Activated T-helper 17 cell treated with anti-CD3 and anti-CD28 coated beads, Interleukin-2, amount 50 U/mL, for 72 hours (primary cell): ENCODE data around the gene USP34. TPM values are rescaled to one million over a fixed set of nuclear protein-coding genes. Genes with fewer than 3 reads are reported as not detected.
"Not testable (repeated sequence)": the region's sequence is repeated elsewhere in the genome, so short reads cannot be mapped to it uniquely, and the experiment has no call there.

Experiments used
- ATAC-seq: fragments of 150-1000 bp; cut with Tn5 transposase; replicated peaks from 2 replicates; pipeline ENCODE4 v1.10.0; 2021; ENCODE audit warnings: mild to moderate bottlenecking, moderate library complexity
- H3K27ac Mint-ChIP-seq: one replicate; pipeline ENCODE4 v1.8.0; 2022; ENCODE audit warnings: mixed read lengths
- H3K27me3 Mint-ChIP-seq: one replicate; pipeline ENCODE4 v1.8.0; 2022; ENCODE audit warnings: mixed read lengths
- H3K36me3 Mint-ChIP-seq: one replicate; pipeline ENCODE4 v1.8.0; 2022; ENCODE audit warnings: low read depth, mild to moderate bottlenecking, mixed read lengths
- H3K4me1 Mint-ChIP-seq: one replicate; pipeline ENCODE4 v1.8.0; 2022; ENCODE audit warnings: mixed read lengths
- H3K4me3 Mint-ChIP-seq: one replicate; pipeline ENCODE4 v1.8.0; 2022; ENCODE audit warnings: mild to moderate bottlenecking, mixed read lengths
- H3K9me3 Mint-ChIP-seq: one replicate; pipeline ENCODE4 v1.8.0; 2022; ENCODE audit warnings: mixed read lengths
- total RNA-seq, 2 donors: library from RNA; stranded (reverse); gene quantifications; one replicate each; pipeline ENCODE4 v1.2.3, GENCODE V29; 2022

Gene USP34
- total RNA-seq, 2 donors from 2014 or later, result 98.5 to 121 TPM

- ATAC-seq, result no peak
- no peaks in the 10 kb centered on the region for H3K9me3 Mint-ChIP-seq
- peaks cover 4% of the 10 kb centered on the region for H3K4me1 Mint-ChIP-seq
- no peak overlapping the region for H3K27ac Mint-ChIP-seq
- H3K36me3 Mint-ChIP-seq, result peaks cover 96% of the 10 kb centered on the region
- no peak overlapping the region for H3K4me3 Mint-ChIP-seq
- no peaks in the 10 kb centered on the region for H3K27me3 Mint-ChIP-seq
Measured at GRCh38 chr2:61229936-61230335, 241.0 kb downstream of the USP34 start.

- no peak for ATAC-seq
- Mint-ChIP-seq H3K9me3 (no peaks in the 10 kb centered on the region), H3K27me3 (no peaks in the 10 kb centered on the region), H3K4me3 (no peak overlapping the region), H3K27ac (no peak overlapping the region), H3K36me3 (peaks cover 92% of the 10 kb centered on the region), H3K4me1 (peaks cover 5% of the 10 kb centered on the region)
Measured at GRCh38 chr2:61222567-61222966, 248.3 kb downstream of the USP34 start.

- no peaks in the 10 kb centered on the region for H3K9me3 Mint-ChIP-seq
- ATAC-seq, result no peak
- peaks cover 89% of the 10 kb centered on the region for H3K36me3 Mint-ChIP-seq
- H3K27me3 Mint-ChIP-seq, result no peaks in the 10 kb centered on the region
- H3K4me3 Mint-ChIP-seq, result no peak overlapping the region
- no peak overlapping the region for H3K27ac Mint-ChIP-seq
- H3K4me1 Mint-ChIP-seq, result peaks cover 5% of the 10 kb centered on the region
Measured at GRCh38 chr2:61221819-61222218, 249.1 kb downstream of the USP34 start.

GRCh38 chr2:61220768-61221167, 250.1 kb downstream of the USP34 start:
- Mint-ChIP-seq H3K36me3 (peaks cover 86% of the 10 kb centered on the region), H3K27me3 (no peaks in the 10 kb centered on the region)

GRCh38 chr2:61218817-61219170, 252.1 kb downstream of the USP34 start:
- H3K27me3 Mint-ChIP-seq, result no peaks in the 10 kb centered on the region
- no peak for ATAC-seq
- no peaks in the 10 kb centered on the region for H3K9me3 Mint-ChIP-seq
- peak overlapping the region; percentile 14 for H3K27ac Mint-ChIP-seq
- peaks cover 81% of the 10 kb centered on the region for H3K36me3 Mint-ChIP-seq
- peaks cover 5% of the 10 kb centered on the region for H3K4me1 Mint-ChIP-seq
- no peak overlapping the region for H3K4me3 Mint-ChIP-seq

More at GRCh38 chr2:61220768-61221167, 250.1 kb downstream of the USP34 start:
- Mint-ChIP-seq H3K4me1 (peaks cover 5% of the 10 kb centered on the region), H3K9me3 (no peaks in the 10 kb centered on the region), H3K4me3 (no peak overlapping the region), H3K27ac (no peak overlapping the region)
- ATAC-seq, result no peak

- peaks cover 81% of the 10 kb centered on the region for H3K36me3 Mint-ChIP-seq
- no peaks in the 10 kb centered on the region for H3K9me3 Mint-ChIP-seq
- no peak overlapping the region for H3K4me3 Mint-ChIP-seq
- H3K27me3 Mint-ChIP-seq, result no peaks in the 10 kb centered on the region
- no peak for ATAC-seq
- H3K4me1 Mint-ChIP-seq, result peaks cover 5% of the 10 kb centered on the region
- H3K27ac Mint-ChIP-seq, result peak overlapping the region; percentile 14
Measured at GRCh38 chr2:61218076-61218816, 252.6 kb downstream of the USP34 start.

- Mint-ChIP-seq H3K27ac (no peak overlapping the region), H3K4me3 (no peak overlapping the region), H3K4me1 (peaks cover 5% of the 10 kb centered on the region), H3K9me3 (no peaks in the 10 kb centered on the region), H3K27me3 (no peaks in the 10 kb centered on the region), H3K36me3 (peaks cover 71% of the 10 kb centered on the region)
- no peak for ATAC-seq
Measured at GRCh38 chr2:61214171-61214570, 256.7 kb downstream of the USP34 start.

GRCh38 chr2:61210332-61210981, 260.4 kb downstream of the USP34 start:
- peaks cover 82% of the 10 kb centered on the region for H3K36me3 Mint-ChIP-seq

GRCh38 chr2:61205132-61205531, 265.8 kb downstream of the USP34 start:
- Mint-ChIP-seq H3K27ac (no peak overlapping the region), H3K4me1 (no peaks in the 10 kb centered on the region), H3K36me3 (peaks cover 86% of the 10 kb centered on the region), H3K9me3 (no peaks in the 10 kb centered on the region), H3K27me3 (no peaks in the 10 kb centered on the region), H3K4me3 (no peak overlapping the region)
- no peak for ATAC-seq

More at GRCh38 chr2:61210332-61210981, 260.4 kb downstream of the USP34 start:
- no peak for ATAC-seq
- Mint-ChIP-seq H3K27me3 (no peaks in the 10 kb centered on the region), H3K4me1 (no peaks in the 10 kb centered on the region), H3K9me3 (no peaks in the 10 kb centered on the region), H3K4me3 (no peak overlapping the region), H3K27ac (no peak overlapping the region)

GRCh38 chr2:61196671-61197070, 274.2 kb downstream of the USP34 start:
- no peaks in the 10 kb centered on the region for H3K27me3 Mint-ChIP-seq
- H3K4me3 Mint-ChIP-seq, result no peak overlapping the region
- no peak overlapping the region for H3K27ac Mint-ChIP-seq
- ATAC-seq, result no peak
- peaks cover 5% of the 10 kb centered on the region for H3K4me1 Mint-ChIP-seq
- H3K36me3 Mint-ChIP-seq, result peaks cover 58% of the 10 kb centered on the region
- no peaks in the 10 kb centered on the region for H3K9me3 Mint-ChIP-seq

GRCh38 chr2:61194646-61195045, 276.2 kb downstream of the USP34 start:
- not testable (repeated sequence) for H3K27me3 Mint-ChIP-seq, H3K27ac Mint-ChIP-seq, H3K4me3 Mint-ChIP-seq, H3K9me3 Mint-ChIP-seq, ATAC-seq, H3K4me1 Mint-ChIP-seq
- peaks cover 59% of the 10 kb centered on the region for H3K36me3 Mint-ChIP-seq

- no peak for ATAC-seq
- no peaks in the 10 kb centered on the region for H3K27me3 Mint-ChIP-seq
- H3K27ac Mint-ChIP-seq, result no peak overlapping the region
- peaks cover 59% of the 10 kb centered on the region for H3K36me3 Mint-ChIP-seq
- H3K4me1 Mint-ChIP-seq, result peaks cover 5% of the 10 kb centered on the region
- H3K9me3 Mint-ChIP-seq, result no peaks in the 10 kb centered on the region
- no peak overlapping the region for H3K4me3 Mint-ChIP-seq
Measured at GRCh38 chr2:61193670-61194561, 277.0 kb downstream of the USP34 start.

- no peak for ATAC-seq
- Mint-ChIP-seq H3K4me1 (peaks cover 11% of the 10 kb centered on the region), H3K27ac (peak overlapping the region; percentile 43), H3K27me3 (no peaks in the 10 kb centered on the region), H3K36me3 (peaks cover 96% of the 10 kb centered on the region), H3K4me3 (no peak overlapping the region), H3K9me3 (no peaks in the 10 kb centered on the region)
Measured at GRCh38 chr2:61187085-61187484, 283.8 kb downstream of the USP34 start.

GRCh38 chr2:61185231-61185728, 285.6 kb downstream of the USP34 start:
- Mint-ChIP-seq H3K4me1 (peaks cover 23% of the 10 kb centered on the region), H3K27ac (peak overlapping the region; percentile 68), H3K36me3 (peaks cover 99% of the 10 kb centered on the region), H3K27me3 (no peaks in the 10 kb centered on the region), H3K4me3 (no peak overlapping the region), H3K9me3 (no peaks in the 10 kb centered on the region)
- no peak for ATAC-seq
